HG03175 (cell line): Measurements from ENCODE around the gene KCNJ14.
"Not testable (repeated sequence)": the region's sequence is repeated elsewhere in the genome, so short reads cannot be mapped to it uniquely, and the experiment has no call there.

Experiments used
- ATAC-seq: cut with Tn5 transposase; IDR thresholded peaks from one replicate; pipeline ENCODE4 v1.9.1; 2021; ENCODE audit warnings: mild to moderate bottlenecking, moderate library complexity; ENCODE audit not compliant: unreplicated experiment

Gene KCNJ14

GRCh38 chr19:48486706-48487105 is 31.3 kb downstream of the KCNJ14 start:
- not testable (repeated sequence) for ATAC-seq

DNA sequence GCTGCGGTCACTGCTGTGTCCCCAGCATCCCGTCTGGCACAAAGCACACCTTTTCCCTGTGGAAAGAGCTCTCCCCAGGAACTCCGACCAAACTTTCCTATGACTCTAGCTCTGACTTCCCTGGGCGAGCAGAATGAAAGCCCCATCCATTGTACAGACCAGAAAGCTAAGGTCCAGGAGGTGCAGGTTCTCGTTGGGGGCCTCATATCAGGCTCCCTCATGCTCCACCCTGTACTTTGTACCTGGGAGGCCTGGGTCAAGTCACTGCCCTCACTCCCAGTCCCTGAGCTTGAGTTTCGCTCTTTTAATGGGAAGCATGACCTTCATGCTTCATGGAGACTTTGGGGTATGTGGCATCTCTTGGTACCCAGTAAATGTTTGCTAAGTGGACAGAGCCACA is 32.2 kb downstream of the KCNJ14 start:
- no peak for ATAC-seq

DNA sequence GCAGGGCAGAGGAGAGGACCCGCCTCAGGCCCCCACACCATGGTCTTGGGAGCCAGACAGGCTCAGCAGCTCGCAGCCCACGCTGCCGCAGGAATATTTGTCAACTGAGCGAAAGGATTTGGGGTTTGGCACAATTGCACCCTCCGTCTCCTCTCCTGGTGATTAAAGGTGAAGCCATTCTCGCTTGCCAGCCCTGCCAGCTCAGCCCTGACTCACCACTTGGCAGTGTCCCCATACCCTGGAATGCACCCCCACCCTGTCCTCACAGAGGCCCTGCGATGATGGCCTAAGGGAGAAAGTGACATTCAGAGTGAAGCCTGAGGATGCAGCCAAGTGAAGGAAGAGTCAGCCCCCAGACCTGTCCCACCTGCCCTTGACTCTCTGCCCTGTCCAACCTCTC is 32.6 kb downstream of the KCNJ14 start:
- no peak for ATAC-seq

DNA sequence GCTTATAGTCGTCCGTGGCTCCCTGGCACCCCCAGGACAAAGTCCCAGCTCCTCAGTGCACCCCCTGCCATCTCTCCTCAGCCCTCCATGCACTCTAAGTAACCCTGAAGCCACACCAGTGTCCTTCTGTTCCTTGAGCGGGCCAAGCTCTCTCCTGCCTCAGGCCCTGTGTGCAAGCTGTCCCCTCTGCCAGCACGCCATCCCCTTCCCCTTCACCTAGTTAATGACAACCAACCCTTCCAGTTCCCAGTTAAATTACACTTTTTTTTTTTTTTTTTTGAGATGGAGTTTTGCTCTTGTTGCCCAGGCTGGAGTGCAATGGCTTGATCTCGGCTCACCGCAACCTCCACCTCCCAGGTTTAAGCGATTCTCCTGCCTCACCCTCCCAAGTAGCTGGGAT is 33.1 kb downstream of the KCNJ14 start:
- ATAC-seq, result not testable (repeated sequence)

GRCh38 chr19:48489608-48490216 is 34.3 kb downstream of the KCNJ14 start:
- no peak for ATAC-seq

GRCh38 chr19:48490981-48491792 is 35.8 kb downstream of the KCNJ14 start:
- no peak for ATAC-seq

- ATAC-seq, result no peak
Observed at GRCh38 chr19:48491793-48492123, 36.4 kb downstream of the KCNJ14 start.

DNA sequence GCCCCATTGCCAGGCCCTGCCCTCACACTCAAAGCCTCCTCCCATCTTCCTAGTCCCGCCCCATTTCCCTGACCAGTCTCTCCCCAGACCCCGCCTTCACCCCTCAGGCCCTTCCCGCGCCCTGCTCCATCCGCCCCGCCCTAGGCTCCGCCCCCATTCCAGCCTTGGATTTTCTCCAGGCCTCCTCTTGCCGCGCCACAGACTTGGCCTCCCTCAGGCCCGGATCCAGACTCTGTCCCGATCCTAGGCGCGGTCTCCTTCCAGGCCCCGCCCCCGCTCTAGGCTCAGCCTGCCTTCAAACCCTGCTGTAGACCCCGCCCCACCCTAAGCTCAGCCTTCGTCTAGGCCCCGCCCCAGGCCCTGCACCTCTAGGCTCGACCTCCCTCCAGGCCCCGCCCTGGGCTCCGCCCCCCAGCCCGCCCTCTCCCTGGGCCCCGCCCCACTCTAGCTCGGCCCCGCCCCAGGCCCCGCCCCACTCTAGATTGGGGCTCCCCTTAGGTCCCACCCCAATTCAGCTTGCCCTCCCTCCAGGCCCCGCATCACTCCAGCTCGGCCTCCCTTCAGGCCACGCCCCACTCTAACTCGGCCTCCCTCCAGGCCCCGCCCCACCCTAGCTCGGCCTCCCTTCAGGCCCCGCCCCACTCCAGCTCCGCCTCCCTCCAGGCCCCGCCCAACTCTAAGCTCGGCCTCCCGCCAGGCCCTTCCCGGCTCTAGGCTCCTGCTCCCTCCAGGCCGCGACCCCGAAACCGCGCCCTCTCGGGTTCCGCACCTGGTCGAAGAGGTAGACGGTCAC is 37.7 kb downstream of the KCNJ14 start:
- peak; percentile 83 for ATAC-seq

DNA sequence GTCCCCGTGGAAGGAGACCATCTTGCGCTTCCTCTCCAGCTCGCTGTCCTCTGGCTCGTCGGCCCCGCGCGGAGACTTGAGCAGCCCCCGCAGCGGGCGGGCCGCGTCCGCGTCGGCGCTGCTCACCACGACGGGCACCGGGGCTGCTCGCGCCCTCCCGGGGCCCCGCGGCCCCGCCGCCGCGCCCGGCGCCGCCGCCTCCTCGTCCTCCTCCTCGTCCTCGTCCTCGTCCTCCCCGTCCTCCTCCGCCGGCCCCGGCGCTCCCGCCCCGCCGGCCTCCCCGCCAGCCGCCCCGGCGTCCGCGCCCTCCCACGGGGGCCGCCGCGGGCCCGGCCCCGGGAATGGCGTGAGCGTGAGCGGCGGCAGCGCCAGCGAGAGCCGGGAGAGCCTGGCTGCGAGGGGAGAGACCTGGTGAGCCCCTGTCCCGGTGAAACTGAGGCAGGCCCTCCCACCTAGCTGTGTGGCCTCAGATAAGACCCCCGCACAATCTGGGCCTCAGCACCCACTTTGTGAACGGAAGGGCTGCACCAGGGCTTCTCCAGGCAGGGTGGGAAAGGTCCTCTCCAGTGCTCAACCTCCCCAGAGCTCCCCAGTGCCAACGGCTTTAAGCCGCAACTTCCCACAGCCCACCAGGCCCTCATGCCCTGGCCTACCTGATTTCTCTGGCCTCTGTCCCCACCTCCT is 38.5 kb downstream of the KCNJ14 start:
- ATAC-seq, result no peak

DNA sequence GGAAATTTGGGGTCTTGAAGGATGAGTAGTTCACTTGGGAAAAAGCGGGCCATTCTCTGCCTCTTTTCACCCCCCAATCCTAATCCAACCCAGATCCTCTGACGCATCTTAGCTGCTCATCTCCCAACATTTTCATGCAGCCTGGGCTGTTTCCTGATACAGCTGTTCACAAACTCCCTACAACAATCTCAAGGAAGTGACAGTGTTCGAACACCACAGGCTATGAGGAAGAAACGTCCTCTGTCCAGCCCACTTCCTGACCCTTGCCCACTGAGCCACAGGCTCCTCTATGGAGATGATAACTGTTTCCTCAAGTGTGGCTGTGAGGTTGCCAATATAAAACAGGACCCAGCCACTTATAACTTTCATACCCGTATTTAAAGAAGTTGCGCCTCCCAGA is 40.0 kb downstream of the KCNJ14 start:
- no peak for ATAC-seq

GRCh38 chr19:48496959-48497727 is 41.8 kb downstream of the KCNJ14 start:
- no peak for ATAC-seq

- ATAC-seq, result no peak
Observed at GRCh38 chr19:48497728-48498594, 42.6 kb downstream of the KCNJ14 start.

- ATAC-seq, result no peak
Observed at GRCh38 chr19:48498595-48499311, 43.4 kb downstream of the KCNJ14 start.

DNA sequence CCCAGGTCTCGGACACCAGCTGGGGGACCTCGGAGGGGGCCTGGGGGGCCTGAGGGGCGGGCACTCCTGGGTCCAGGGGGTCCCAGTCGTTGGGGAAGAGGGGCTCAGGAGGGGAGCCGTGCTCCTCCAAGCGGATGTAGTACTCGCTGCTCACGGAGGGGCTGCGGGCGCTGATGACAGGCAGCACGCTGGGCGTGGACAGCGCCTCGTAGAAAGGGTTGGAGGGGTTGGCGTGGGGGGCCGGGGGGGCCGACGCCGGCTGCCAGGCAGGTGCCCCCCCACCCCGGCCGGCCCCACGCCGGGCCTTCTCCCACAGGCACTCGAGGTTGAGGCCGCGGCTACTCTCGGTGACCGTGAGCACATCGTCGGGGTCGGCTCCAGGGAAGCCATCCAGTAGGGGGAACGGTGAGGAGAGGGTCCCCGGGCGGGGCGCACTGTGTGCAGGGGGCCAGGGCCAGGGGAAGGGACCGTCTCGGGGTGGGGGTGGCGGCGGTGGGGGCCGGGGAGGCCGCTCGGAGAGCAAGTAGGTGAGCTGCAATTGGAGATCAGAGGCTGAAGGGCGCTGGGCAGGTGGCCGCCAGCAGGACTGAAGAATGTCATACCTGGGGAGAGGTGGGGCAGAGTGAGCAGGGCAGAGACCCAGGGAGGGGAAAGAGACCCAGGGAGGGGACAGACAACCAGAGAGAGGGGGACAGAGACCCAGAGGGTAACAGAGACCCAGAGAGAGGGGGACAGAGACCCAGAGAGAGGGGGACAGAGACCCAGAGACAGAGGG is 44.1 kb downstream of the KCNJ14 start:
- no peak for ATAC-seq

DNA sequence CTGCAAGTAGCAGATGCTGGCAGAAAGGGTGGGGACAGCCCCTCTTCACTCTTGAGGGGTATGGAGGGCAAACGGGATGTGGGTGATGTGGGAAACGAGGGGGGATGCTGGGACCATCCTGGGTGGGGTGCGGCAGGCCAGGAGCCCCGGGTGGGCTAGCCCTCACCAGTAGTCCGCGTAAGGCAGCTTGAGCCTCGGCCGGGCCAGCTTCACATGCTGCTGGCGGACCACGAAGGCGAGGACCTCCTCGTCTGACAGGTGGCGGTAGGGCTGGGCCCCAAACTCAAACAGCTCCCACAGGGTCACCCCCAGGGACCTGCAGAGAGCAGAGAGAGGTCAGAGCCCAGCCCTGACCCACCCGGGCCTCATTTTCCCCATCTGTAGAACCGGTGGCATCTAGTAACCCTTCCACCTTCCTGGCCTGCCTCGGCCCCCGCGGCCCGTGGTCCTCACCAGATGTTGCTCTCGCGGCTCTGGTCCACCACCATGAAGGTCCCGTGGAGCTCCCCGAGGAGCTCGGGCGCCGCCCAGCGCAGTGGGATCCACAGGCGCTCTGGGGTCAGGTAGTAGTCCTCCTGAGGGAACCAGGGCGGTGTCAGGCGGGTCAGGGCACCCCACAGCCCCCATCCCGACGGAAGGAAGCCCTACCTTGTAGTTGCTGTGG is 45.6 kb downstream of the KCNJ14 start:
- no peak for ATAC-seq

GRCh38 chr19:48501494-48502349 is 46.3 kb downstream of the KCNJ14 start:
- ATAC-seq, result no peak
